Measurements from ENCODE around the gene FOXE3. TPM values are rescaled to one million over a fixed set of nuclear protein-coding genes. Genes with fewer than 3 reads are reported as not detected.
A peak's percentile ranks its signal among the peaks of the same experiment; 100 is the strongest.

Gene FOXE3
- total RNA-seq, 4 donors from 2014 or later = not detected

- TF ChIP-seq POLR2A (IDR thresholded peaks at IDR 0.05) = no peak
- TF ChIP-seq CTCF (IDR thresholded peaks at IDR 0.05 in 4 of 5, conservative IDR thresholded peaks at IDR 0.05 in 1 of 5) = no peak
- H3K4me1 ChIP-seq = peaks cover 8 to 17% of the 10 kb centered on the region in 2 donors
- in situ Hi-C loops (cut with MboI; ENCODE audit: low sequenced_read_pairs in 4 of 4) (loop anchor here in 1 of 4 donors (25.0 kb wide), 2 partner anchors 251 to 274 kb away; partner anchors contain the start of gene PDZK1IP1), intact Hi-C loops (cut with DNase I; ENCODE audit: low total_unique reads) (no loop called here)
- no peak for ATAC-seq
- peaks cover 59 to 81% (median 79%) of the 10 kb centered on the region in 3 donors for H3K27me3 ChIP-seq
- no peaks in the 10 kb centered on the region for H3K36me3 ChIP-seq
- H3K4me3 ChIP-seq = peak overlapping the region; percentile 71 to 95 (median 74)
- no peak for DNase-seq
- peak overlapping the region in 2 of 4 donors; percentile 73 to 78 for H3K27ac ChIP-seq
- H3K9me3 ChIP-seq = no peaks in the 10 kb centered on the region
Observed at GRCh38 chr1:47438165-47439016, 22.3 kb downstream of the FOXE3 start.

GRCh38 chr1:47439017-47439818 is 23.1 kb downstream of the FOXE3 start:
- peaks cover 59 to 81% (median 79%) of the 10 kb centered on the region in 3 donors for H3K27me3 ChIP-seq
- intact Hi-C loops (cut with DNase I; ENCODE audit: low total_unique reads) = no loop called here
- in situ Hi-C loops (cut with MboI; ENCODE audit: low sequenced_read_pairs in 4 of 4) = loop anchor here in 1 of 4 donors (25.0 kb wide), 2 partner anchors 252 to 273 kb away; partner anchors contain the start of gene PDZK1IP1

GRCh38 chr1:47439819-47440598 is 23.9 kb downstream of the FOXE3 start:
- Histone ChIP-seq H3K9me3 (no peaks in the 10 kb centered on the region), H3K36me3 (no peaks in the 10 kb centered on the region), H3K4me3 (no peak overlapping the region), H3K4me1 (peaks cover 10 to 16% of the 10 kb centered on the region in 2 donors), H3K27me3 (peaks cover 59 to 81% (median 79%) of the 10 kb centered on the region in 3 donors), H3K27ac (no peak overlapping the region)
- DNase-seq (no peak), ATAC-seq (no peak)
- intact Hi-C loops (cut with DNase I; ENCODE audit: low total_unique reads) = no loop called here
- in situ Hi-C loops (cut with MboI; ENCODE audit: low sequenced_read_pairs in 4 of 4) = loop anchor here in 2 of 4 donors (10.0 to 25.0 kb wide), 3 partner anchors 253 to 275 kb away; partner anchors contain the start of gene PDZK1IP1 (in 1 of the 2)
- TF ChIP-seq CTCF (IDR thresholded peaks at IDR 0.05 in 4 of 5, conservative IDR thresholded peaks at IDR 0.05 in 1 of 5) = no peak

More at GRCh38 chr1:47439017-47439818, 23.1 kb downstream of the FOXE3 start:
- no peak for ATAC-seq
- Histone ChIP-seq H3K4me1 (peaks cover 8 to 13% of the 10 kb centered on the region in 2 donors), H3K4me3 (peak overlapping the region in 1 of 4 donors; percentile 71), H3K9me3 (no peaks in the 10 kb centered on the region), H3K27ac (no peak overlapping the region), H3K36me3 (no peaks in the 10 kb centered on the region)
- DNase-seq = no peak
- TF ChIP-seq POLR2A (IDR thresholded peaks at IDR 0.05) = no peak
- TF ChIP-seq CTCF (IDR thresholded peaks at IDR 0.05 in 4 of 5, conservative IDR thresholded peaks at IDR 0.05 in 1 of 5) = no peak

GRCh38 chr1:47440599-47441081 is 24.6 kb downstream of the FOXE3 start:
- Histone ChIP-seq H3K27me3 (peaks cover 63 to 81% (median 78%) of the 10 kb centered on the region in 3 donors), H3K36me3 (no peaks in the 10 kb centered on the region), H3K4me3 (no peak overlapping the region), H3K27ac (no peak overlapping the region), H3K4me1 (peaks cover 11 to 18% of the 10 kb centered on the region in 2 donors), H3K9me3 (no peaks in the 10 kb centered on the region)
- intact Hi-C loops (cut with DNase I; ENCODE audit: low total_unique reads) = no loop called here
- TF ChIP-seq POLR2A (IDR thresholded peaks at IDR 0.05) (no peak), CTCF (IDR thresholded peaks at IDR 0.05 in 4 of 5, conservative IDR thresholded peaks at IDR 0.05 in 1 of 5) (no peak)
- ATAC-seq (no peak), DNase-seq (no peak)
- in situ Hi-C loops (cut with MboI; ENCODE audit: low sequenced_read_pairs in 4 of 4) = loop anchor here in 2 of 4 donors (10.0 to 25.0 kb wide), 3 partner anchors 253 to 274 kb away; partner anchors contain the start of gene PDZK1IP1 (in 1 of the 2)

Data from gastrocnemius medialis (tissue), 4 donors.